Lower lobe of right lung (tissue), 2 donors: ENCODE results near the gene ENTPD3. TPM values are rescaled to one million over a fixed set of nuclear protein-coding genes. Genes with fewer than 3 reads are reported as not detected.
A peak's percentile ranks its signal among the peaks of the same experiment; 100 is the strongest.

Experiments used
- ATAC-seq, 2 donors: fragments of 200-7000 bp; cut with Tn5 transposase; one replicate each; pipeline ENCODE4 v1.9.1; 2020 to 2022; ENCODE audit warnings: mild to moderate bottlenecking in 2 of 2, moderate library complexity in 2 of 2
- DNase-seq: peaks from one replicate; pipeline ENCODE4 v3.0.0-alpha.2; 2020
- H3K27ac ChIP-seq: fragments of 200-600 bp; one replicate; pipeline ENCODE4 v1.8.0; 2022
- H3K27me3 ChIP-seq: fragments of 200-600 bp; one replicate; pipeline ENCODE4 v1.8.0; 2022; ENCODE audit warnings: low read depth
- H3K36me3 ChIP-seq: fragments of 200-600 bp; one replicate; pipeline ENCODE4 v1.8.0; 2022; ENCODE audit warnings: mild to moderate bottlenecking
- H3K4me1 ChIP-seq: fragments of 200-600 bp; one replicate; pipeline ENCODE4 v1.8.0; 2022
- H3K4me3 ChIP-seq: fragments of 200-600 bp; one replicate; pipeline ENCODE4 v1.8.0; 2022; ENCODE audit warnings: mild to moderate bottlenecking
- H3K9me3 ChIP-seq: fragments of 200-600 bp; one replicate; pipeline ENCODE4 v1.8.0; 2022
- intact Hi-C: fragments of 100-400 bp; cut with DNase I; formaldehyde crosslinking; loops from one replicate; pipeline ENCODE4 v1.11.0; 2022
- total RNA-seq: library from RNA; stranded (reverse); fragmentation: NEBNext Ultra II Directional; extraction: Animal tissue kit (Norgen Biotek cat#: 25700); gene quantifications from one replicate; pipeline ENCODE4 v1.2.1, GENCODE V29; 2021
- TF ChIP-seq, protein P1 (sequence below): fragments of 200-600 bp; IDR thresholded peaks from one replicate; pipeline ENCODE4 v1.8.0; 2022; ENCODE audit warnings: antibody characterized with exemption, mild to moderate bottlenecking
- donor health status: DM: no; HTN: yes; CAD: no; lungs with severe emphysema.

ENTPD3 gene
- total RNA-seq, 1 donor from 2014 or later: 4.3 TPM

DNA sequence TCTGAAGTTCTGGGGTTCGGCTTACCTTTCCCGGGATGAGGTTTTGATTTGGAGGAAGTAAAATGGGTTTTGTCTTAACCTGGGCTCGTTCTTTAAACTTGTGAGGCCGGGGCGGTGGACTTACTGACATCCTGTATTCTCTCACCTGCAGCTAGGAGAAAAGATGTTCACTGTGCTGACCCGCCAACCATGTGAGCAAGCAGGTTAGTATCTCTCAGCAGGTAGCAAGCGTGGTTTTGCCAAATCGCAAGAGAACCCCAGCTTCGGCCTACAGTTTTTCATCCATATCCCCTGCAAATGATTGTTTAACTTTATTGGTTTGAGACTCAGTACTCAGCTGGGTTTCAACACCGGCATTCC, 891 bp downstream of the ENTPD3 start:
- Histone ChIP-seq H3K27me3 (peaks cover 14% of the 10 kb centered on the region), H3K4me1 (no peaks in the 10 kb centered on the region), H3K27ac (no peak overlapping the region), H3K4me3 (peak overlapping the region; percentile 53), H3K36me3 (no peaks in the 10 kb centered on the region), H3K9me3 (no peaks in the 10 kb centered on the region)
- intact Hi-C loops: no loop called here
- no peak for ATAC-seq
- DNase-seq: no peak
- TF ChIP-seq, protein P1, sequence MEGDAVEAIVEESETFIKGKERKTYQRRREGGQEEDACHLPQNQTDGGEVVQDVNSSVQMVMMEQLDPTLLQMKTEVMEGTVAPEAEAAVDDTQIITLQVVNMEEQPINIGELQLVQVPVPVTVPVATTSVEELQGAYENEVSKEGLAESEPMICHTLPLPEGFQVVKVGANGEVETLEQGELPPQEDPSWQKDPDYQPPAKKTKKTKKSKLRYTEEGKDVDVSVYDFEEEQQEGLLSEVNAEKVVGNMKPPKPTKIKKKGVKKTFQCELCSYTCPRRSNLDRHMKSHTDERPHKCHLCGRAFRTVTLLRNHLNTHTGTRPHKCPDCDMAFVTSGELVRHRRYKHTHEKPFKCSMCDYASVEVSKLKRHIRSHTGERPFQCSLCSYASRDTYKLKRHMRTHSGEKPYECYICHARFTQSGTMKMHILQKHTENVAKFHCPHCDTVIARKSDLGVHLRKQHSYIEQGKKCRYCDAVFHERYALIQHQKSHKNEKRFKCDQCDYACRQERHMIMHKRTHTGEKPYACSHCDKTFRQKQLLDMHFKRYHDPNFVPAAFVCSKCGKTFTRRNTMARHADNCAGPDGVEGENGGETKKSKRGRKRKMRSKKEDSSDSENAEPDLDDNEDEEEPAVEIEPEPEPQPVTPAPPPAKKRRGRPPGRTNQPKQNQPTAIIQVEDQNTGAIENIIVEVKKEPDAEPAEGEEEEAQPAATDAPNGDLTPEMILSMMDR: no peak

DNA sequence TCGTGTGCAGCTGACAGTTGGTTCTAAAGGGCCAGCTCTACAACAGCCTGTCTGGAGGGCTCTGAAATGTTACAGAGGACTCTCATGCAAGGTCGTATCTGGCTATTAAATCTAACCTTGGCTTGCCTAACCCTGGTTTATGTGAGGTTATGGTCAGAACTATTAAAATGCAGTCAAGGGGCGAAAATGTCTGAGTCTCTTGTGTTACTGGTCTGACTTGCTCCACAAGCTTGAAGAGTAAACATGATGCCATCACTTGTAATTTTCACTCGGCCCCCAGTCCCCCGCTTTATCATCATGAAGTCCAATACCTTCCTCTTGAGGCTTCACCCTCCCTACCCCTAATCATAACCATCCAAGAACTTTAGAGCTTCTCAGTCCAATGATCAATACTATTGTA, 9.4 kb downstream of the ENTPD3 start:
- ATAC-seq: no peak
- H3K4me3 ChIP-seq: no peak overlapping the region
- DNase-seq: no peak
- H3K36me3 ChIP-seq: no peaks in the 10 kb centered on the region
- no peaks in the 10 kb centered on the region for H3K4me1 ChIP-seq
- no peak overlapping the region for H3K27ac ChIP-seq
- intact Hi-C loops: no loop called here
- TF ChIP-seq, protein P1: no peak
- no peaks in the 10 kb centered on the region for H3K9me3 ChIP-seq
- H3K27me3 ChIP-seq: no peaks in the 10 kb centered on the region

DNA sequence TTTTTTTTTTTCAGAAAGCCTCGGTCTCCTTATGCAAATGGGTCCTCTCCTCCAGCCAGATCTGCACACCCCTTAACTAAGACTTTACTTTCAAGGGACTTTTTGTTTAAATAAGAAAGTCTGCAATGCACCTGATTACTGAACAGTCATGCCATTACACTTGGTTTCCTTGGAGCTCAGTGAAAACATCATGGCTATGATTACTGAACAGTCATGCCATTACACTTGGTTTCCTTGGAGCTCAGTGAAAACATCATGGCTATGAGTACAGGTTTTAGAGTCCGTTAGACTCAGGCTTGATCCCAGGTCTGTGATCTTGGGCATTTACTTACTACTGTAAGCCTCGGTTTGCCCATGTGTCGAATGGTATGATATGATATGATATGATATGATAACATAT, 10.1 kb downstream of the ENTPD3 start:
- intact Hi-C loops: no loop called here
- Histone ChIP-seq H3K27me3 (no peaks in the 10 kb centered on the region), H3K27ac (no peak overlapping the region), H3K4me1 (no peaks in the 10 kb centered on the region), H3K9me3 (no peaks in the 10 kb centered on the region), H3K36me3 (no peaks in the 10 kb centered on the region), H3K4me3 (no peak overlapping the region)
- TF ChIP-seq, protein P1: no peak
- DNase-seq (no peak), ATAC-seq (no peak)

DNA sequence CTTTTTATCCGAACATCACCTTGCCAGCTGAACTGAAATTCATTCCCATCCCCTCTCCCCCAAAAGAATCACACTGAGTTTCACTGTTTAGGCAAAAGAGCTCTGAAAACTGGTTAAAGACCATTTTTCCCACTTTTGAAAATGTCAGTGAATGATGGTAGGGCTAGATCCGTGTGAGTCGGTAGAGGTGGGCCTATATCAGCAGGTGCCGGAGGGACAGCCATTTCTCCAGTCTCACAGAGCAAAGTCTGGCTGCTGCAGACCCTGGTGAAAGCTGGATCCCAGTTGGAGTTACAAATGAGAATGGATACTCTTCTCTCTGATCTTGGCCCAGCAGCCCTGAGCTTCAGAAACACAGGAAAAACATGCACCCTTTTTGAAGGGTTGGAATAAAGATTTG, 10.9 kb downstream of the ENTPD3 start:
- H3K4me1 ChIP-seq: no peaks in the 10 kb centered on the region
- intact Hi-C loops: no loop called here
- no peaks in the 10 kb centered on the region for H3K27me3 ChIP-seq
- H3K9me3 ChIP-seq: no peaks in the 10 kb centered on the region
- no peak for DNase-seq
- TF ChIP-seq, protein P1: no peak
- H3K36me3 ChIP-seq: no peaks in the 10 kb centered on the region
- H3K27ac ChIP-seq: no peak overlapping the region
- no peak overlapping the region for H3K4me3 ChIP-seq
- ATAC-seq: no peak

DNA sequence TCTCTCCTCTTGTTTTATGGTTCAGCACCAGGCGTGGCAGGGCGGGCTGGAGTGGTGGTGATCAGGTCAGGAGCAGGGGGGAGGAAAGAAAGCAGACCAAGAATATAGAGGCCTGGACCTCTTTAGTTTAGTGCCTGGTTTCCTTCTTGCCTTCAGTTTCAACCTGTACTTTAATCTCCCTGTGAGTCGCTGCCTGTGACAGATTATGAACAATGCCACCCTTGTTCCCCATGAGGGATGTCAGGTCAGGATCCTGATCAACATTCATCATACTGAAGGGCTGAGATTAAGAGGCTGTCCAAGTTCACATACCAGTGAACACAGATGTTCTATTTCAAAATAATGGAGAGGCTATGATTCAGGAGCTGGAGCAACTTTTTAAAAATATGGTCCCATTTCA, 11.4 kb downstream of the ENTPD3 start:
- H3K4me3 ChIP-seq: no peak overlapping the region
- intact Hi-C loops: no loop called here
- no peaks in the 10 kb centered on the region for H3K36me3 ChIP-seq
- H3K4me1 ChIP-seq: no peaks in the 10 kb centered on the region
- TF ChIP-seq, protein P1: no peak
- no peak for ATAC-seq
- no peaks in the 10 kb centered on the region for H3K9me3 ChIP-seq
- H3K27ac ChIP-seq: no peak overlapping the region
- no peak for DNase-seq
- no peaks in the 10 kb centered on the region for H3K27me3 ChIP-seq

DNA sequence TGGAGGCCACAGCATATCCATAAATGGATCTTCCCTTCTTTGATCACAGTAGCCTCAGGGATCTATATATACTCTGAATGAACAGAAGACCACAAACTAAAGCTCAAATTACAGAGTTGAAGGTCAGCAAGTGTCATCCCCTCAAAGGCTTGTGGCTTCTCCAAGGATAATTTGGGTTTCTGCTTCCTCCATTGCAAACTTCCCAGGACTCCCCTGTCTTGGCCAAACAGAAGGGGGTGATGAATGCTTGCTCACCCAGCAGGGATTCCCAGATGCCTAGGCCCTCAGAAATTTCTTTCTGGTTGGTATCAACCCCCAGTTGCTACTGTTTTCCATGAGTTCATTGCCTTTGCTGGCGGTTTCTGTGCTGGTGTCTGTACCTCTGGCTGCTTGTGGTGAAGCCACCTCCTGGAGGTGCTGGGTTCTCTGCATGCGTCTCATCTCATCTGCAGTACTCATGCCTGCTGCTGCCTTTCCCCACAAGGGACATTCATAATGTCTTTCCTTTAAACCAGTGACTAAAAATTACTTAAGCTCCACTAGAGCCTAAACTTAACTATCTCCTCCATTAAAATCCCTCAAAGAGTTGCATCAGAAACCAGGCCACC, 17.7 kb downstream of the ENTPD3 start:
- Histone ChIP-seq H3K27ac (no peak overlapping the region), H3K36me3 (no peaks in the 10 kb centered on the region), H3K27me3 (no peaks in the 10 kb centered on the region), H3K9me3 (no peaks in the 10 kb centered on the region), H3K4me3 (no peak overlapping the region), H3K4me1 (no peaks in the 10 kb centered on the region)
- TF ChIP-seq, protein P1: no peak
- DNase-seq (no peak), ATAC-seq (no peak)
- intact Hi-C loops: no loop called here
